ENCODE measurements around the gene USP37.

Gene USP37

GRCh38 chr2:218478544-218478943 is 89.6 kb downstream of the USP37 start:
- Histone ChIP-seq H3K27me3 (ENCODE audit: insufficient read depth, insufficient read length) (no peaks in the 10 kb centered on the region), H3K4me1 (ENCODE audit: insufficient read depth, insufficient read length) (no peaks in the 10 kb centered on the region), H3K9ac (ENCODE audit: insufficient read length, low read depth) (no peak overlapping the region), H3K9me3 (ENCODE audit: insufficient read depth, low read length) (no peaks in the 10 kb centered on the region), H3K36me3 (ENCODE audit: insufficient read depth, insufficient read length, low read length) (peaks cover 87% of the 10 kb centered on the region), H3K4me3 (ENCODE audit: insufficient read length, low read depth) (no peak overlapping the region)
- DNase-seq (ENCODE audit: low read depth, low spot score) = no peak
- TF ChIP-seq ZNF274 (IDR thresholded peaks at IDR 0.05; ENCODE audit: low read depth, low read length) (no peak), SUZ12 (IDR thresholded peaks at IDR 0.05; ENCODE audit: extremely low read depth, insufficient read depth, insufficient read length) (no peak)

DNA sequence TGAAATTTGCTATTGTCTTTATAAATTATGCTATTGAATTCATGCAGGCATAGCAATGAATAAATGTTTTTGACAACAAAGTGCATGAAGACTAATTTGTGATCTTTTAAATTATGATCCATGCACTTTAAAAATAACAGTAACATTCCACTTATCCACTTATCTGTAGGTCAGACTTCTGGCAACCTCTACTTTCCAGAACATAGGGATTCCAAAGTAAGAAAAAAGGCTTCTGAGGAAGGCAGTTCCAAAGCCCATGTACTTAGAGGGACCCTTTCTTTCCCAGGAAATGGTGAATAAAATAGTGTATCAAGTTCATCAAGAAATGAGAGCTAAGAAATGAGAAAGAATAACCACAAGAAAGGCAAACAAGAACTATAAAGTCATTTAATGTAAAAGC is 90.9 kb downstream of the USP37 start:
- H3K36me3 ChIP-seq (ENCODE audit: insufficient read depth, insufficient read length, low read length) = peaks cover 86% of the 10 kb centered on the region
- H3K4me1 ChIP-seq (ENCODE audit: insufficient read depth, insufficient read length) = no peaks in the 10 kb centered on the region
- DNase-seq (ENCODE audit: low read depth, low spot score) = no peak
- H3K9me3 ChIP-seq (ENCODE audit: insufficient read depth, low read length) = no peaks in the 10 kb centered on the region
- H3K4me3 ChIP-seq (ENCODE audit: insufficient read length, low read depth) = no peak overlapping the region
- TF ChIP-seq ZNF274 (IDR thresholded peaks at IDR 0.05; ENCODE audit: low read depth, low read length) (no peak), SUZ12 (IDR thresholded peaks at IDR 0.05; ENCODE audit: extremely low read depth, insufficient read depth, insufficient read length) (no peak), YY1 (IDR thresholded peaks at IDR 0.05; ENCODE audit: insufficient read depth, insufficient read length) (no peak)
- no peak overlapping the region for H3K9ac ChIP-seq (ENCODE audit: insufficient read length, low read depth)
- H3K27me3 ChIP-seq (ENCODE audit: insufficient read depth, insufficient read length) = no peaks in the 10 kb centered on the region

DNA sequence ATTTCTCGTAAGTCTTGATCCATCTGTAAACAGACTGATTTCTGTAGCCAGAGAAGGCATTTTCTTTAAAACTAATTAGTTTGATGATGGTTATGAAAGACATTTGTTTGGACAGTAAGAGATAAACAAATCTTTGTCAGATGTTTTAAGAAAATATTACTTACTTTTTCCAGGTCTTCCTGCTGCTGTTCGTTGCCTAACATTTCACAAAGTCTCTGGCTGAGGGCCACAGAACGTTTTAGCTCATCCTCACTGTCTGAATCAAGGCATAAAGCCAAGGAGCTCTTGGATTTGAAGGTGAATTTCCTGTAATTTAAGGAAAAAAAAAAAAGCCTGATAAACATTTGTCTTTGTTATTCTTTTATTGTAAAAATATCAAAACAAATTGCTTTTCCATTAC is 91.5 kb downstream of the USP37 start:
- Histone ChIP-seq H3K27me3 (ENCODE audit: insufficient read depth, insufficient read length) (no peaks in the 10 kb centered on the region), H3K4me3 (ENCODE audit: insufficient read length, low read depth) (no peak overlapping the region)

DNA sequence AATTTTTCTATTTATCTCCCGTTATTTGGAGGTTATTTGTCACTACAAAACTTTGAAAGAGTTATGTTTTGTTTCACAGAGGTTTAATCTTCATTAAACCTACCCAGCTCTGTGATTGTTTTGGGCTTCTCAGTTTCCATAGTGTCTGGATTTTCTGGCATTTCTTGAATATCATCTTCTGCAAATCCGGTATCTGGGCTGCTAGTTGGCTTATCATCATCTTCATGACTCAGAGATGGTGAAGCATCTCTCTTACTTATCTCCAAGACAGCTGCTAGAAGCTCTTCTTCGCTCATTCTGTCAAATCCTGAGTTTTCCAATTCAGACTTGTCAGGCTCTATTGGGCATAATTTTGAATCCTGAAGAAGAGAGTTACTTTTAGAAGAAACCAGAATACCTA is 93.6 kb downstream of the USP37 start:
- H3K4me1 ChIP-seq (ENCODE audit: insufficient read depth, insufficient read length) = no peaks in the 10 kb centered on the region
- H3K9ac ChIP-seq (ENCODE audit: insufficient read length, low read depth) = no peak overlapping the region
- H3K9me3 ChIP-seq (ENCODE audit: insufficient read depth, low read length) = no peaks in the 10 kb centered on the region
- no peak for TF ChIP-seq YY1 (IDR thresholded peaks at IDR 0.05; ENCODE audit: insufficient read depth, insufficient read length)
- H3K4me3 ChIP-seq (ENCODE audit: insufficient read length, low read depth) = no peak overlapping the region
- no peaks in the 10 kb centered on the region for H3K27me3 ChIP-seq (ENCODE audit: insufficient read depth, insufficient read length)
- H3K36me3 ChIP-seq (ENCODE audit: insufficient read depth, insufficient read length, low read length) = peaks cover 79% of the 10 kb centered on the region
- DNase-seq (ENCODE audit: low read depth, low spot score) = no peak

More for the DNA sequence above, 91.5 kb downstream of the USP37 start:
- no peaks in the 10 kb centered on the region for H3K4me1 ChIP-seq (ENCODE audit: insufficient read depth, insufficient read length)
- no peaks in the 10 kb centered on the region for H3K9me3 ChIP-seq (ENCODE audit: insufficient read depth, low read length)
- no peak for DNase-seq (ENCODE audit: low read depth, low spot score)
- TF ChIP-seq SUZ12 (IDR thresholded peaks at IDR 0.05; ENCODE audit: extremely low read depth, insufficient read depth, insufficient read length) = no peak
- no peak for TF ChIP-seq ZNF274 (IDR thresholded peaks at IDR 0.05; ENCODE audit: low read depth, low read length)
- TF ChIP-seq YY1 (IDR thresholded peaks at IDR 0.05; ENCODE audit: insufficient read depth, insufficient read length) = no peak
- H3K9ac ChIP-seq (ENCODE audit: insufficient read length, low read depth) = no peak overlapping the region
- peaks cover 86% of the 10 kb centered on the region for H3K36me3 ChIP-seq (ENCODE audit: insufficient read depth, insufficient read length, low read length)

GRCh38 chr2:218472988-218473387 is 95.2 kb downstream of the USP37 start:
- Histone ChIP-seq H3K4me1 (ENCODE audit: insufficient read depth, insufficient read length) (no peaks in the 10 kb centered on the region), H3K27me3 (ENCODE audit: insufficient read depth, insufficient read length) (no peaks in the 10 kb centered on the region), H3K4me3 (ENCODE audit: insufficient read length, low read depth) (no peak overlapping the region), H3K36me3 (ENCODE audit: insufficient read depth, insufficient read length, low read length) (peaks cover 69% of the 10 kb centered on the region), H3K9me3 (ENCODE audit: insufficient read depth, low read length) (no peaks in the 10 kb centered on the region), H3K9ac (ENCODE audit: insufficient read length, low read depth) (no peak overlapping the region)
- no peak for DNase-seq (ENCODE audit: low read depth, low spot score)
- no peak for TF ChIP-seq SUZ12 (IDR thresholded peaks at IDR 0.05; ENCODE audit: extremely low read depth, insufficient read depth, insufficient read length)
- no peak for TF ChIP-seq YY1 (IDR thresholded peaks at IDR 0.05; ENCODE audit: insufficient read depth, insufficient read length)
- TF ChIP-seq ZNF274 (IDR thresholded peaks at IDR 0.05; ENCODE audit: low read depth, low read length) = no peak

DNA sequence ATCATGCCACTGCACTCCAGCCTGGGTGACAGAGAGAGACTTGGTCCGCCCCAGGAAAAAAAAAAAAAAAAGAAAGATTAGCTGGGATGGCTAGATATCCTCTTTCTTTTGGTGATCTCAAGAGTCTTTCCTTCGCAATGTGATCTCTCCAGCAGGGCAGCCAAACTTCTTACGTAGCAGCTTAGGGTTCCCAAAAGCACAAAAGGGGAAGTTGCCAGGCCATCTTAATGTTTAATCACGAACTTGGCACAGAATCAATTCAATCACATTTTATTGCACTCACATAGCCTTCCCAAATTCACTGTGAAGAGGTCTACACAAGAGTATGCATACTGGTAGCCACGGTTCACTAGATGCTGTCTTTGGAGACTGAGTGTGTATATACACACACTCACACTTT is 96.2 kb downstream of the USP37 start:
- TF ChIP-seq SUZ12 (IDR thresholded peaks at IDR 0.05; ENCODE audit: extremely low read depth, insufficient read depth, insufficient read length) = no peak
- TF ChIP-seq ZNF274 (IDR thresholded peaks at IDR 0.05; ENCODE audit: low read depth, low read length) = no peak
- TF ChIP-seq YY1 (IDR thresholded peaks at IDR 0.05; ENCODE audit: insufficient read depth, insufficient read length) = no peak
- Histone ChIP-seq H3K9me3 (ENCODE audit: insufficient read depth, low read length) (no peaks in the 10 kb centered on the region), H3K4me3 (ENCODE audit: insufficient read length, low read depth) (no peak overlapping the region), H3K4me1 (ENCODE audit: insufficient read depth, insufficient read length) (no peaks in the 10 kb centered on the region), H3K36me3 (ENCODE audit: insufficient read depth, insufficient read length, low read length) (peaks cover 61% of the 10 kb centered on the region), H3K9ac (ENCODE audit: insufficient read length, low read depth) (no peak overlapping the region), H3K27me3 (ENCODE audit: insufficient read depth, insufficient read length) (no peaks in the 10 kb centered on the region)
- no peak for DNase-seq (ENCODE audit: low read depth, low spot score)

GRCh38 chr2:218471036-218471435 is 97.1 kb downstream of the USP37 start:
- TF ChIP-seq SUZ12 (IDR thresholded peaks at IDR 0.05; ENCODE audit: extremely low read depth, insufficient read depth, insufficient read length) (no peak), ZNF274 (IDR thresholded peaks at IDR 0.05; ENCODE audit: low read depth, low read length) (no peak), YY1 (IDR thresholded peaks at IDR 0.05; ENCODE audit: insufficient read depth, insufficient read length) (no peak)
- Histone ChIP-seq H3K9me3 (ENCODE audit: insufficient read depth, low read length) (no peaks in the 10 kb centered on the region), H3K9ac (ENCODE audit: insufficient read length, low read depth) (no peak overlapping the region), H3K27me3 (ENCODE audit: insufficient read depth, insufficient read length) (no peaks in the 10 kb centered on the region), H3K36me3 (ENCODE audit: insufficient read depth, insufficient read length, low read length) (peaks cover 54% of the 10 kb centered on the region), H3K4me1 (ENCODE audit: insufficient read depth, insufficient read length) (no peaks in the 10 kb centered on the region), H3K4me3 (ENCODE audit: insufficient read length, low read depth) (no peak overlapping the region)
- DNase-seq (ENCODE audit: low read depth, low spot score) = no peak

DNA sequence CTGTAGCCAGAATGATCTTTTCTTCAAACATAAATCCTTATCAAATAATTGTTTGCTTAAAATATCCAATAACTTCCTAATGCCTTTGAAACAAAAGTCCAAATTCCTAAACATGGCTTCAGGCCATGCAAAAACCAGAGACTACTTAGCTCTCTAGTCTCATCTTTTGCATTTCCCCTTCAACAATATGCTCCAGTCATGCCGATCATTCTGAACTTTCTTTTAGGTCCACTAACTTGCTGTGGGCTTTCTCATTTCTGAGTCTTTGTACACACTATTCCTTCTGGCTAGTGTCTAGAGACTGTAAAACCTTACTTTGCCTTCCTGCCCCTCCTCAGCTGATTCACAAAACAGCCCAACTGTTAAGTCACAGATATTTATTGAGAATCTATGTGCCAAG is 97.7 kb downstream of the USP37 start:
- Histone ChIP-seq H3K36me3 (ENCODE audit: insufficient read depth, insufficient read length, low read length) (peaks cover 54% of the 10 kb centered on the region), H3K9ac (ENCODE audit: insufficient read length, low read depth) (no peak overlapping the region), H3K4me3 (ENCODE audit: insufficient read length, low read depth) (no peak overlapping the region), H3K27me3 (ENCODE audit: insufficient read depth, insufficient read length) (no peaks in the 10 kb centered on the region), H3K9me3 (ENCODE audit: insufficient read depth, low read length) (no peaks in the 10 kb centered on the region), H3K4me1 (ENCODE audit: insufficient read depth, insufficient read length) (no peaks in the 10 kb centered on the region)
- TF ChIP-seq ZNF274 (IDR thresholded peaks at IDR 0.05; ENCODE audit: low read depth, low read length) (no peak), YY1 (IDR thresholded peaks at IDR 0.05; ENCODE audit: insufficient read depth, insufficient read length) (no peak), SUZ12 (IDR thresholded peaks at IDR 0.05; ENCODE audit: extremely low read depth, insufficient read depth, insufficient read length) (no peak)
- DNase-seq (ENCODE audit: low read depth, low spot score) = no peak

Measured in NT2/D1 (cell line).